Ascending aorta (tissue), 2 donors: ENCODE measurements around the gene URB1. TPM values are rescaled to one million over a fixed set of nuclear protein-coding genes. Genes with fewer than 3 reads are reported as not detected.
A peak's percentile ranks its signal among the peaks of the same experiment; 100 is the strongest.

Source experiments
- DNase-seq, 2 donors: peaks; one replicate each; pipeline ENCODE4 v3.0.0-alpha.2; 2019; ENCODE audit warnings: low spot score in 2 of 2
- H3K27ac ChIP-seq, 2 donors: fragments of 200-600 bp; sonication (generic); one replicate each; pipeline ENCODE4 v1.5.1; 2016 to 2017; ENCODE audit warnings: mild to moderate bottlenecking in 1 of 2
- H3K27me3 ChIP-seq: fragments of 200-600 bp; sonication (generic); one replicate; pipeline ENCODE4 v1.5.1; 2017
- H3K36me3 ChIP-seq, 2 donors: fragments of 200-600 bp; sonication (generic); one replicate each; pipeline ENCODE4 v1.5.1; 2016
- H3K4me1 ChIP-seq, 2 donors: fragments of 200-600 bp; sonication (generic); one replicate each; pipeline ENCODE4 v1.5.1; 2016 to 2017; ENCODE audit warnings: mild to moderate bottlenecking in 1 of 2
- H3K4me3 ChIP-seq, 2 donors: fragments of 200-600 bp; sonication (generic); one replicate each; pipeline ENCODE4 v1.5.1; 2016 to 2017; ENCODE audit warnings: mild to moderate bottlenecking in 1 of 2
- H3K9me3 ChIP-seq, 2 donors: fragments of 200-600 bp; sonication (generic); one replicate each; pipeline ENCODE4 v1.5.1; 2016
- intact Hi-C: fragments of 100-400 bp; cut with DNase I; formaldehyde crosslinking; loops from one replicate; pipeline ENCODE4 v1.15.1; 2023
- total RNA-seq: library from RNA; depleted of rRNA; stranded (reverse); fragments of >200 nt; gene quantifications from one replicate; pipeline ENCODE4 v1.1.0, GENCODE V29; 2016
- TF ChIP-seq, protein P1 (sequence below), 3 experiments: fragments of 200-600 bp in 2 of 3; fragments of 450-650 bp in 1 of 3; sonication (generic) in 2 of 3; IDR thresholded peaks; one replicate each; pipeline ENCODE4 v1.5.1; 2016 to 2019; ENCODE audit warnings: antibody characterized with exemption in 3 of 3, mild to moderate bottlenecking in 1 of 3, moderate library complexity in 1 of 3

Gene URB1
- total RNA-seq, 1 donor from 2014 or later = 35.4 TPM

DNA sequence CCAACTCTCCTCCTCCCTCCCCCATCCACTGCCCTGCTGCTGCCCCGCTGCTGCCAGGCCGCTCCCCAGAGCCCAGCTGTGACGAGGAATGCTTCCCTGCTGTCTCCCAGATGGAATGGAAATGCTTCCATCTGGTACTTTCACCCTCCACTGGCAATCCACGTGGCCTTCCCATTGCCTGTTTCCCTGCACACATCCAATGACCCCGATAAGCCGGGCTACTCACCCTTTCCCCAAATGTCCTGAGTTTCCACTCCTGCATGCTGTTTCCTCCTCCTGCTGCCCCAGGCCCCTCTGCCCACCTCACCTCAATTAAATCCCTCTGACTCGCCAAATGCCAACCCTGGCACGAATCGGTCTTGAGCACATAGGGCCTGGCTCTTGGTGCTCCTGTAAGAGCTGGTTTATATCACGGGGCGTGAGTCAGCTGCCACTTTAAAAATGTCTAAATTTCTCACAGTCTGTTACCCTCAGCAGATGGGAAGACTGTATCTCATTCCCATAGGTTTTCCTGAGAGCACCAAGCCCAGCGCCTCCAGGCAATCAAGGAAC lies 57.8 kb downstream of the URB1 start:
- Histone ChIP-seq H3K27me3 (no peaks in the 10 kb centered on the region), H3K27ac (no peak overlapping the region), H3K36me3 (peaks cover 90% of the 10 kb centered on the region in 2 donors), H3K4me1 (no peaks in the 10 kb centered on the region), H3K4me3 (no peak overlapping the region), H3K9me3 (no peaks in the 10 kb centered on the region)
- intact Hi-C loops = no loop called here
- TF ChIP-seq, protein P1, sequence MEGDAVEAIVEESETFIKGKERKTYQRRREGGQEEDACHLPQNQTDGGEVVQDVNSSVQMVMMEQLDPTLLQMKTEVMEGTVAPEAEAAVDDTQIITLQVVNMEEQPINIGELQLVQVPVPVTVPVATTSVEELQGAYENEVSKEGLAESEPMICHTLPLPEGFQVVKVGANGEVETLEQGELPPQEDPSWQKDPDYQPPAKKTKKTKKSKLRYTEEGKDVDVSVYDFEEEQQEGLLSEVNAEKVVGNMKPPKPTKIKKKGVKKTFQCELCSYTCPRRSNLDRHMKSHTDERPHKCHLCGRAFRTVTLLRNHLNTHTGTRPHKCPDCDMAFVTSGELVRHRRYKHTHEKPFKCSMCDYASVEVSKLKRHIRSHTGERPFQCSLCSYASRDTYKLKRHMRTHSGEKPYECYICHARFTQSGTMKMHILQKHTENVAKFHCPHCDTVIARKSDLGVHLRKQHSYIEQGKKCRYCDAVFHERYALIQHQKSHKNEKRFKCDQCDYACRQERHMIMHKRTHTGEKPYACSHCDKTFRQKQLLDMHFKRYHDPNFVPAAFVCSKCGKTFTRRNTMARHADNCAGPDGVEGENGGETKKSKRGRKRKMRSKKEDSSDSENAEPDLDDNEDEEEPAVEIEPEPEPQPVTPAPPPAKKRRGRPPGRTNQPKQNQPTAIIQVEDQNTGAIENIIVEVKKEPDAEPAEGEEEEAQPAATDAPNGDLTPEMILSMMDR (IDR thresholded peaks at IDR 0.05) = no peak
- DNase-seq = no peak

DNA sequence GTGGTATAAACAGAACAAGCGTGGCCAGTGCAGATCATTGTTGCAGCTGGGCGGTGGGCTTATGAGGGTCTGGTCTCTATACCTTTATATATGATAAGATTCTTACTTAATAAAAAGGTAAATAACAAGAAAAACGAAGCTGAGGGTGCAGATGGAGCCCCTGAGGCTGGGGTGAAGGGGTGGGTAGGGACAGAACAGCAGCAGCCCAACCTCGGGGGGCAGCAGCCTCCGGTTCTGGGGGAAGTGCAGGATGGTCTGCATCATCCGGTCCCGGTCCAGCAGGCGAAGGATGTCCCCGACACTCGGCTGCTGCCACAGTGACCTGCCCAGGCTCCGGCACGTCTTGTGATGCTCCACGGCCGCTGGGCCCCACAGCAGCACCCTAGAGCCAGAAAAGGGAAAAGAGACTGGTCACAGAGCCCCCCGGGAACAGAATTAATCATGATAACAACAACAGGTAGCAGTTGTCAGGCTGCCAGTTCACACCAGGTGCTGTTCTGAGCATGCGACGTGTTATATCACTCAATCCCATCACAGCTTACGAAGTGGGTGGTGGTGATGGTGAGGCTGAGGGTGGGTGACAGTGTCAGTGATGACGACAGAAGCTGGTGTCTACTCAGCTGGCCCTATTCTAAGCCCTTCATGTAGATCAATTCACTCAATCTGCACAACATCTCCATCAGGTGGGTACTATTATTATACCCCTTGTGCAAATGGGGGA lies 58.7 kb downstream of the URB1 start:
- intact Hi-C loops = no loop called here
- Histone ChIP-seq H3K36me3 (peaks cover 81 to 82% of the 10 kb centered on the region in 2 donors), H3K4me1 (peaks cover 4 to 7% of the 10 kb centered on the region in 2 donors), H3K4me3 (no peak overlapping the region), H3K27ac (no peak overlapping the region), H3K9me3 (no peaks in the 10 kb centered on the region), H3K27me3 (no peaks in the 10 kb centered on the region)
- TF ChIP-seq, protein P1 (IDR thresholded peaks at IDR 0.05) = no peak
- DNase-seq = no peak

DNA sequence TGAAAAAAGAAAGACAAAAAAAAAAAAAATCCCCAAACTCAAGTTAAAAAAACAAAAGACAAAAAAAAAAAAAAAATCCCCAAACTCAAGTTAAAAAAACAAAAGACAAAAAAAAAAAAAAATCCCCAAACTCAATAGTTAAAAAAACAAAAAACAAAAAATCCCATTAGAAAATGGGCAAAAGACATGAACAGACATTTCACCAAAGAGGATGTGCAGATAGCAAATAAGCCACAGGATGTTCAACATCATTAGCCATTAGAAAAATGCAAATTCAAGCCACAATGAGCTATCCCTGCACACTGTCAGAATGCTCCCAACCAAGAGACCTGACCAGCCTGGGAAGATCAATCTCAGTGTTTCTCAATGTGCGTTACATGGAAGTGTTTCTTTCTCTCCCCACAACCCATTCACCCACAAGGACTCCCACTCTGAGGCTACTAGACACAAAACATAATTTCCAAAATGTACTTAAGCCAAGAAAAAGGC lies 60.3 kb downstream of the URB1 start:
- H3K4me1 ChIP-seq = peaks cover 15 to 20% of the 10 kb centered on the region in 2 donors
- intact Hi-C loops = no loop called here
- H3K27me3 ChIP-seq = no peaks in the 10 kb centered on the region
- no peak overlapping the region for H3K27ac ChIP-seq
- no peak overlapping the region for H3K4me3 ChIP-seq
- DNase-seq = no peak
- peaks cover 65 to 66% of the 10 kb centered on the region in 2 donors for H3K36me3 ChIP-seq
- no peaks in the 10 kb centered on the region for H3K9me3 ChIP-seq
- TF ChIP-seq, protein P1 (IDR thresholded peaks at IDR 0.05) = no peak

DNA sequence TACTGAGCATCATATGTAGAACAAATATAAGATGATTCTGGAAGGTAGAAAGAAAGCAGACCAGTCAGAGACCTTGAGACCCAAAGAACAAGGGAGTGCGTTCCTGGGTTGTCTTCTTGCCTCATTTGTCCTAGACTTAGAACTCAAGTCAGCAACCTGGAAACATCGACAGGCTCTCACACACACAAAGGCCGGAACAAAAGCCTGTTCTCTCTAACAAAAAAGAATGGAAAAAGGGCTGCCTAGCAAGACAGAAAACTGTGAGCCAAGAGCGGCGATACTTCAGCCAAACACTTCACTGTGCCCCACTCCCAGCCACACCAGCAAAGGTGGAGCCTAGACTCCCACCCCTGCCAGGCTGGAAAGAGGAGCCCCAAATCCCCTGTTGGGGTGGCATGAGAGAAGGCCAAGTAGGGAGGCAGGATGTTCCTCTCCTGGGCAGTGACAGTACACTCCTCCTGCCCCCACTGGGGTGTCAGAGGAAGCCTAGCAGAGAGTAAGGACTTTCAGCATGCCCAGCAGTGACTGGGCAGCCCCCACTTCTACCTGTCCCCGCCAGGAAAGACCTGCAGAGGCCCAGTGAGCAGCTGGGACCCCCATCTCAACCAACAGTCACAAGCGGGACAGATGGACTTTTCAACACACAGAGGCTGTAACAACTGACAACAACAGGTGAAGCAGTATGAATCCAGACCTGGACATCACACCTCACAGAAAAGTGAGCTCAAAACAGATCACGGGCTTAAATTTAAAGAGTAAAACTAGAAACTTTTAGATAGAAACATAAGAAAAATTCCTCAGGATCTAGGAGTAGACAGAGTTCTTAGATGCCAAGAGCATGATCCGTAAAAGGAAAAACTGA lies 61.1 kb downstream of the URB1 start:
- H3K36me3 ChIP-seq = peaks cover 57 to 58% of the 10 kb centered on the region in 2 donors
- H3K27me3 ChIP-seq = no peaks in the 10 kb centered on the region
- intact Hi-C loops = no loop called here
- H3K4me1 ChIP-seq = peaks cover 15 to 20% of the 10 kb centered on the region in 2 donors
- DNase-seq = no peak
- no peaks in the 10 kb centered on the region for H3K9me3 ChIP-seq
- TF ChIP-seq, protein P1 (IDR thresholded peaks at IDR 0.05) = no peak
- H3K27ac ChIP-seq = peak overlapping the region; percentile 4 to 81
- H3K4me3 ChIP-seq = no peak overlapping the region

DNA sequence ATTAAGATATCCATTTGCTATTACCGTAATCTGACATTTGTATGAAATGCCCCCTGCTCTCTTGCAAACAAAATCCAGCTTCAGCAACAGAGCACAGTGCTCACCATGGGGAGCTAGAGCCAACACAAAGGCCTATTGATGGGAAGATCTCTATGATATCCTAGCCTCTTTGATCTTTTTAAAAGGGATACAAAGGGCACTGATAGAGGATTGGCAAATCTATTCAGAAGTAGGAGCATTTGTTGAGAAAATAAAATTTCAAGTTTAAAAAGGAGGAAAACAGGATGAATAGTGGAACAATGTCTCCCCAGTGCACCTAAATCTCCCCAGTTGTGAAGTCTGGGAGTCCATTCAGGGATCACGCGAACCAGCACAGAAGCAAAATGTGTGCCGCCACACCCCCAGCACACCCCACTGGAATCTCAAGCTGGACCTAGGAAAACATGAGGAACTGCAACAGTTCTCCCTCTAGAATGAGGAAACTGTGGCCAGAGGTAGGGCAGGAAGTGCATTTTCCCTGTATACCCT lies 62.0 kb downstream of the URB1 start:
- H3K4me1 ChIP-seq = peaks cover 15 to 20% of the 10 kb centered on the region in 2 donors
- intact Hi-C loops = no loop called here
- TF ChIP-seq, protein P1 (IDR thresholded peaks at IDR 0.05) = no peak
- H3K27ac ChIP-seq = peak overlapping the region; percentile 4 to 81
- no peak overlapping the region for H3K4me3 ChIP-seq
- DNase-seq = no peak
- no peaks in the 10 kb centered on the region for H3K9me3 ChIP-seq
- H3K36me3 ChIP-seq = peaks cover 51 to 58% of the 10 kb centered on the region in 2 donors
- H3K27me3 ChIP-seq = no peaks in the 10 kb centered on the region
